ENCODE measurements around the gene LEPROT. TPM values are rescaled to one million over a fixed set of nuclear protein-coding genes. Genes with fewer than 3 reads are reported as not detected.

Gene LEPROT
- total and polyA plus RNA-seq, 4 donors: 23.6 to 43.4 (median 36.3) TPM

DNA sequence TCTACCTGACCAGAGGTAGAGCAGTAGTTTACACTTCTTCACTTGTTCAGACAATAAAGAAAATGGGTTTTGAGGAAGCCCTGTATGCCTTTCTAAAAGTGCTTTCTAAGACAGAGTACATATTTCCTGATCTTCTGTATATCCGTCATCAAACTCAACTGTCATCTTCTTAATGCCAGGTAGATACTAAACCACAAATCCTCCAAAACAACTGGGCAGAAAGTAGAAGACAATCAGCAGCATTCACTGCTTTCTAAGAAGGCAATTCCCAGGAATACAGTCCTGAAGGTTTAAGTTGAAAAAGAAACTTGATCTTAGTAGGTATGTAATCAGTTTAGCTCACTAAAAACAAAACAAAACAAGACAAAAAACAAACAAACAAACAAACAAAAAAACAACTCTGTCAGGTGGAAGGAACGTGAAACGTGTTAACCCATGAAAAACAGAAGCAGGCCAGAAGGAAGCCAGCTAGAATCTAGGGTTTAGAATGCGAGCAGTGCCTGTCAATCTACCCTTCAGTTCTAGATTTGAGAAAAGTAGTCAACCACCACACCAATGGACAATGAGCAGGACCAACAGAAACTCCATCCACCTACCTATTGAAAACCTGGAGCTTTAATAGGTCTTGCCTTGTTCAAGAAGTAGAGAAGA, 59.2 kb downstream of the LEPROT start:
- Histone ChIP-seq H3K36me3 (ENCODE audit: control insufficient read depth in 4 of 4, insufficient read depth in 3 of 4, low read depth in 1 of 4, low read length in 3 of 4) (no peaks in the 10 kb centered on the region), H3K4me1 (ENCODE audit: control insufficient read depth in 4 of 4, insufficient read depth in 4 of 4, low read length in 3 of 4) (peaks cover 7 to 19% (median 15%) of the 10 kb centered on the region in 4 donors), H3K9me3 (ENCODE audit: control insufficient read depth in 4 of 4, low read length in 3 of 4) (no peaks in the 10 kb centered on the region), H3K27me3 (ENCODE audit: control insufficient read depth in 4 of 4, insufficient read depth in 4 of 4, low read length in 3 of 4) (no peaks in the 10 kb centered on the region), H3K27ac (ENCODE audit: low read depth in 1 of 2, low read length in 2 of 2) (no peak overlapping the region), H3K4me3 (ENCODE audit: low read depth in 1 of 3, low read length in 3 of 3) (no peak overlapping the region), H3K9ac (ENCODE audit: low read depth in 1 of 2, low read length in 2 of 2) (no peak overlapping the region)
- 92% methylated on average over 4 of the region's 4 CpGs for WGBS
- no peak for TF ChIP-seq EGR1 (IDR thresholded peaks at IDR 0.05; ENCODE audit: low read depth in 2 of 2)
- TF ChIP-seq FOXA2 (IDR thresholded peaks at IDR 0.05): no peak
- TF ChIP-seq RXRA (IDR thresholded peaks at IDR 0.05): no peak
- no peak for DNase-seq (ENCODE audit: low spot score)

DNA sequence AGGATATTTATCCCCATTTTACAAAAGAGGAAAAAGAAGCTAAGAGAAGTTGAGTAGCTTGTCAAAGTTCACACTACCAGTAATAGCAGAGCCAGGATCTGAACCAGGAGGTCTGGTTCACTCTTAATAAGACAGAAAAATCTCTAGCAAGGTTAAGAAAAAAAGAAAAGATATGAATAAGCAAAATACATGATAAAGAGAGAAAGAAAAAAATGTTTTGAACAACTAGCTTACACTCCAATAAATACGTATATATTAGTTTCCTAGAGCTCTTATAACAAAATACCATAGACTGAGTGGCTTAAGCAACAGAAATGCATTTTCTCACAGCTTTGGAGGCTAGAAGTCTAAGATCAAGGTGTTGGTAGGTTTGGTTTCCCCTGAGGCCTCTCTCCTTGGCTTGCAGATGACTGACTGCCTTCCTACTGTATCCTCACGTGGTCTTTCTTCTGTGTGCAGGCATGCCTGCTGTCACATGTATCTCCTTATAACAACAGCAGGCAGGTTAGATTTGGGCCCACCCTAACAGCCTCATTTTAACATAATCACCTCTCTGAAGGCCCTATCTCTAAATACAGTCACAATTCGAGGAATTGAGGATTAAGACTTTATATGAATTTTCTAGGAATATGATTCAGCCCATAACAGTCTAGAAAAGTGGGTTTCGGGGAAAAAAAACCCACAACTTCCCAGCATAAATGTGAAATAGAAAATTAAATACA, 60.4 kb downstream of the LEPROT start:
- 92% methylated on average over 4 of the region's 4 CpGs for WGBS
- Histone ChIP-seq H3K27me3 (ENCODE audit: control insufficient read depth in 4 of 4, insufficient read depth in 4 of 4, low read length in 3 of 4) (no peaks in the 10 kb centered on the region), H3K9ac (ENCODE audit: low read depth in 1 of 2, low read length in 2 of 2) (no peak overlapping the region), H3K4me3 (ENCODE audit: low read depth in 1 of 3, low read length in 3 of 3) (no peak overlapping the region), H3K4me1 (ENCODE audit: control insufficient read depth in 4 of 4, insufficient read depth in 4 of 4, low read length in 3 of 4) (peaks cover 7 to 23% (median 13%) of the 10 kb centered on the region in 4 donors), H3K36me3 (ENCODE audit: control insufficient read depth in 4 of 4, insufficient read depth in 3 of 4, low read depth in 1 of 4, low read length in 3 of 4) (no peaks in the 10 kb centered on the region), H3K9me3 (ENCODE audit: control insufficient read depth in 4 of 4, low read length in 3 of 4) (no peaks in the 10 kb centered on the region), H3K27ac (ENCODE audit: low read depth in 1 of 2, low read length in 2 of 2) (no peak overlapping the region)
- DNase-seq (ENCODE audit: low spot score): no peak
- no peak for TF ChIP-seq YY1 (IDR thresholded peaks at IDR 0.05)
- TF ChIP-seq HNF4A (conservative IDR thresholded peaks at IDR 0.05): no peak
- no peak for TF ChIP-seq SP1 (IDR thresholded peaks at IDR 0.05)
- TF ChIP-seq, protein P1, sequence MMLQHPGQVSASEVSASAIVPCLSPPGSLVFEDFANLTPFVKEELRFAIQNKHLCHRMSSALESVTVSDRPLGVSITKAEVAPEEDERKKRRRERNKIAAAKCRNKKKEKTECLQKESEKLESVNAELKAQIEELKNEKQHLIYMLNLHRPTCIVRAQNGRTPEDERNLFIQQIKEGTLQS (IDR thresholded peaks at IDR 0.05): no peak
- TF ChIP-seq FOXA2 (IDR thresholded peaks at IDR 0.05): no peak
- TF ChIP-seq RAD21 (IDR thresholded peaks at IDR 0.05): no peak
- TF ChIP-seq, protein P2, sequence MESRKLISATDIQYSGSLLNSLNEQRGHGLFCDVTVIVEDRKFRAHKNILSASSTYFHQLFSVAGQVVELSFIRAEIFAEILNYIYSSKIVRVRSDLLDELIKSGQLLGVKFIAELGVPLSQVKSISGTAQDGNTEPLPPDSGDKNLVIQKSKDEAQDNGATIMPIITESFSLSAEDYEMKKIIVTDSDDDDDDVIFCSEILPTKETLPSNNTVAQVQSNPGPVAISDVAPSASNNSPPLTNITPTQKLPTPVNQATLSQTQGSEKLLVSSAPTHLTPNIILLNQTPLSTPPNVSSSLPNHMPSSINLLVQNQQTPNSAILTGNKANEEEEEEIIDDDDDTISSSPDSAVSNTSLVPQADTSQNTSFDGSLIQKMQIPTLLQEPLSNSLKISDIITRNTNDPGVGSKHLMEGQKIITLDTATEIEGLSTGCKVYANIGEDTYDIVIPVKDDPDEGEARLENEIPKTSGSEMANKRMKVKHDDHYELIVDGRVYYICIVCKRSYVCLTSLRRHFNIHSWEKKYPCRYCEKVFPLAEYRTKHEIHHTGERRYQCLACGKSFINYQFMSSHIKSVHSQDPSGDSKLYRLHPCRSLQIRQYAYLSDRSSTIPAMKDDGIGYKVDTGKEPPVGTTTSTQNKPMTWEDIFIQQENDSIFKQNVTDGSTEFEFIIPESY (IDR thresholded peaks at IDR 0.05): no peak
- TF ChIP-seq JUND (IDR thresholded peaks at IDR 0.05): no peak
- TF ChIP-seq REST (IDR thresholded peaks at IDR 0.05): no peak
- TF ChIP-seq, protein P3, sequence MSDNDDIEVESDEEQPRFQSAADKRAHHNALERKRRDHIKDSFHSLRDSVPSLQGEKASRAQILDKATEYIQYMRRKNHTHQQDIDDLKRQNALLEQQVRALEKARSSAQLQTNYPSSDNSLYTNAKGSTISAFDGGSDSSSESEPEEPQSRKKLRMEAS (IDR thresholded peaks at IDR 0.05): no peak

Data from liver (tissue), 9 donors.